G401 (cell line): Measurements from ENCODE around the gene IPO4. TPM values are rescaled to one million over a fixed set of nuclear protein-coding genes. Genes with fewer than 3 reads are reported as not detected.
"Not testable (repeated sequence)": the region's sequence is repeated elsewhere in the genome, so short reads cannot be mapped to it uniquely, and the experiment has no call there.

Source experiments
- DNase-seq: peaks from one replicate; pipeline ENCODE4 v3.0.0-alpha.2; 2015; ENCODE audit warnings: low spot score
- in situ Hi-C: cut with HindIII; loops from 2 replicates; pipeline ENCODE4 v1.10.0; 2016; ENCODE audit warnings: low sequenced_read_pairs, mixed read lengths
- total RNA-seq: library from RNA; depleted of rRNA; stranded (reverse); fragments of >200 nt; shearing (Covaris generic); gene quantifications from 2 replicates; pipeline ENCODE4 v1.2.3, GENCODE V29; 2014; rRNA removed

IPO4 gene
- total RNA-seq, result 79.5 and 80.4 TPM in 2 replicates

- in situ Hi-C loops, result no loop called here
These were observed at the start of gene IPO4 for GRCh38 chr14:24188251-24189058. Gene IPO4 (minus strand): TSS chr14:24188816. CDS start chr14:24188787, 29 bp downstream.

DNA sequence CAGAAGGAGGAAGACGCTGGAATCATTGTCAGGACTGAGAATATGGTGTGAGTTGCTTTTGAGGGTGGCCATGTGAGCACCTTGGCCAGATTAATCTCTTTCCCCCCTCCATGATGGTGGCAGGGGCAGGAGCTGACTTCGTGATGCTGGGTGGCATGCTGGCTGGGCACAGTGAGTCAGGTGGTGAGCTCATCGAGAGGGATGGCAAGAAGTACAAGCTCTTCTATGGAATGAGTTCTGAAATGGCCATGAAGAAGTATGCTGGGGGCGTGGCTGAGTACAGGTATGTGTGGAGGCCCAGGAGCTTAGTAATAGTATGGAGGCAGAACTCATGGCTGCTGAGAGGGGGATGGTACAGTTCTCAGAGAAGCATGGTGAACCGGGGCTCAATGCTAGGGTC lies 49.5 kb upstream of the IPO4 start:
- in situ Hi-C loops, result no loop called here
- DNase-seq, result no peak

More at GRCh38 chr14:24188251-24189058, at the start of gene IPO4:
- peak; percentile 95 for DNase-seq

DNA sequence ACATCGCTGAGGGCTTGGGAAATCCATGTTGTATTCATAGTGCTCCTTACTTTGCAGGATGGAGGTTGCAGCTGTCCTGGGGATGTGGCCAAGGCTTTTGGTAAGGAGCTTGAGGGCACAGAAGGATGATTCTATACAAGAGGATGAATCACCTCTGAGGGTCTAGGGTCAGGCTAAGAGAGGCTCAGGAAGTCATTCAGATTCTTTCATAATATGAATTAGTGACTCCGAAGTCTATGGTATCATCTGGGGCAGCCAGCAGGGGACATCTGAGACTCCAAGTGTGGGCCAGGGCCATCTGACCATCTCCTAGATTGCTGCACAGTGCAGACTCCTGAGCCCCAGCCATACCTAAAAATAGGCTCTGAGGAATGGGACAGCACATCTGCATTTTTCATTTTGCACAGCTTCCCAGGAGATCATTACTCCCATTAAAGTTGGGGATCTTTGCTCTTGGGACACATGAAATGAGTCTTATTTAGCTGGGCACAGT lies 48.9 kb upstream of the IPO4 start:
- in situ Hi-C loops, result no loop called here

DNA sequence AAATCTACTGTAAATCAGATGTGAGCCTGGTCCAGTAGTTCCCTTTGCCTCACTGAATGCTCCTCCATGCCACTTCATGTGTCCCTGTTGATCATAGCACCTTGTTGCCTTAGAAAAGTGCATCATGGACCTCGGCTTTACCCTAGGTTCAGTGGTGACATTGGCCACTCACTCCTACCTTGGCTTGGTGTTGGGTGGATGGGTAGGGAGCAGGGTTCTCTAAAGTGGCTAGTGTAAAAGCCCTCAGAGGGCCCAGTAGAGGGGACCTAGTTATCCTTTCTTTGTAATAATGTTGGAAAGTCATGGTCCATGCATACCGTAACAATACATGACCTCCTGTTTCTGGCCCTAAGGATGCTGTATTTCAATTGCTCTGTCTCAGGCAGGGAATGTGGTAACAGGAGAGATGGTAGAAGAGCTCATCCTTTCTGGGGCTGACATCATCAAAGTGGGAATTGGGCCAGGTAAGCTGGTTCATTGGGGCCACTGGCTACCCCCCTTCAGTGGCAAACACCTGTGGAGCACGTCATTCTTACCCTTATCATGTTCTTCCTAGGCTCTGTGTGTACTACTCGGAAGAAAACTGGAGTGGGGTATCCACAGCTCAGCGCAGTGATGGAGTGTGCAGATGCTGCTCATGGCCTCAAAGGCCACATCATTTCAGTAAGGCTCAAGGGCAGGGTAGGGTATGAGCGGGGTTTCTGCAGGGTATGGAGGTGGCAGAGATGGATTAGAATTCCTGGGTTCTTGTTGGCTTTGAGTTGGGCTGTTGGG lies 48.3 kb upstream of the IPO4 start:
- in situ Hi-C loops, result no loop called here
- no peak for DNase-seq

More for the DNA sequence above, 48.9 kb upstream of the IPO4 start:
- DNase-seq, result no peak

GRCh38 chr14:24235804-24236688 lies 47.4 kb upstream of the IPO4 start:
- in situ Hi-C loops, result no loop called here
- no peak for DNase-seq

GRCh38 chr14:24234095-24235005 lies 45.7 kb upstream of the IPO4 start:
- no peak for DNase-seq
- in situ Hi-C loops, result no loop called here

- in situ Hi-C loops, result no loop called here
- no peak for DNase-seq
These were observed 44.9 kb upstream of the IPO4 start for GRCh38 chr14:24233538-24233866.

DNA sequence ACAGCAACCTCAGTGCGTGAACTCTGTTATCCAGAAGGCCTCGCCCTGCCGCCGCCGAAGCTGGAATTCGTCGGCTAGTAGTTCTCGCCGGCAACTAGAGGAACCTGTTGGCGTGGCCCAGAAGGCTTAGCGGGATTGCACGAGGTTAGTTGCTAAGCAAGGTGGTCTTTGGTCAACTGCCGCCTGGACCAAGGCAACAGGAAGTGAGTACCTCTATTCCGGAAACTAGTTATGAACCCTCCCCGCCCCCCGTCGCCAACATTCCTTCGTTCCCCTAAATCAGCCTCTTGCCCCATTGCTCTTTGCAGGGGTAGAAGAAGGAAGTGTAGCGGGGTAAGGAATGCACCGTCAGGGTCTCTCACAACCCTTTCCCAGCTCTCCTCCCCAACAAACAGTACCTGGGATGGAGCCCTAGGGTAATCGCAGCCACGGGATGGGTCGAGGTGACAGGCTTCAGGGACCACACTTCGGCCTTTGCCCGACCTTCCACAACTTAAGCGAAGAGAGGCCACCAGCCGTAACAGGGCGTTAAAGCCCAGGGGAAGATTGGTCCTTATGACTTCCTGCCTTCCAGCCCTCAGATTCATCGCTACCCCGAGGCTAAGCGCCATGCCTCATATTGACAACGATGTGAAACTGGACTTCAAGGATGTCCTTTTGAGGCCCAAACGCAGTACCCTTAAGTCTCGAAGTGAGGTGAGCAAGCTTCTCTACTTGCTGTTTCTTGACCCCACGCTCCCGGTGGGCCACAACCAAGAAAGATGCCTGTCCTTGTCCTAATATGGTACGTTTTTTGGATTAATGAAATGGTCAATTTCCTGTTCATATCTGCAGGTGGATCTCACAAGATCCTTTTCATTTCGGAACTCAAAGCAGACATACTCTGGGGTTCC lies 44.3 kb upstream of the IPO4 start, which contains the start of gene GMPR2:
GMPR2 (plus strand) TSS at position 285 of the 893 bp plus-strand sequence; CDS start at position 610, 325 bp downstream.
- no peak for DNase-seq
- in situ Hi-C loops, result no loop called here

- in situ Hi-C loops, result no loop called here
These were observed 43.6 kb upstream of the IPO4 start, which contains the start of gene NEDD8 for GRCh38 chr14:24232121-24232644. Gene NEDD8 (minus strand): TSS chr14:24232367. CDS start chr14:24232267, 100 bp downstream.

DNA sequence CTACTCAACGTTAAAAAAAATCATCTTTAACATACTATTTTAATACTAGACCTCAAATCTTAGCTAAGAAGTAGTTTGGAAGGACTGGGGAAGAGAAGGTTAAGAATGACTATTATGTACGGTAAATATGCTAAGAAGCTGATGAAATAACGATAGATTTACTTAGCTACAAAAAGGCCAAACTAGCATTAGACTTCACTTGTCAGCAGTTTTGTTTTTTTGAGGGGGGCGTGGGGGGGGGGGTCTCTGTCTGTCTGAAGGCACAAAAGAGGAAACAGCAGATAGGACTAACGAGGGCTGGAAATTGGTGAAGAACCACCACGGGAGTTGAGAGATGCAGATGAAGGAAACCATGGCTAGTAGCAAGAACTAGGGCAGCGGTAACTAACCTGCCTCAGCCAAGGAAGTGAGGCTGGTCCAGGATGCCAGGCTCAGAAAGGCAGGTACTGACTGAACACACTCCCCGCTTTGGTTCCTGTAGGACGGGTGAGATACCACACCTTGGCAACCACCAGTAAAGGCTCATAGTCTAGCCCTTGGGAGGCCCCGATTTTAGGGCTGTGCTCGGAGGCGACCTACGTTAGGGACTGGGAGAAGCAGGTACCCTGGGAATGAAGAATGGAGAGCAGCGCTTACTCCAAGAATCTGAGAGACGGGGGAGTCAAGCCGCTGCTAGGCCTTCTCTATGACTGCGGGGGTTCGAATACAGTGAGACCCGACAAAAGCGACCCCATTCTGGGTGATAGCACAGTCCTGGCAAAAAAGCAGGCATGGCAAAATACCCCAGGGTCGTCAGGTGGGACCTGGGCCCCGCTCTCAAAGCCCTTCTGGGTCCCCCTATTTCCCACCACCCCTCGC lies 42.9 kb upstream of the IPO4 start:
- DNase-seq, result no peak
- in situ Hi-C loops, result no loop called here

More at GRCh38 chr14:24232121-24232644, 43.6 kb upstream of the IPO4 start, which contains the start of gene NEDD8:
- DNase-seq, result peak; percentile 97

- no peak for DNase-seq
These were observed 40.3 kb upstream of the IPO4 start for GRCh38 chr14:24228902-24229301.

DNA sequence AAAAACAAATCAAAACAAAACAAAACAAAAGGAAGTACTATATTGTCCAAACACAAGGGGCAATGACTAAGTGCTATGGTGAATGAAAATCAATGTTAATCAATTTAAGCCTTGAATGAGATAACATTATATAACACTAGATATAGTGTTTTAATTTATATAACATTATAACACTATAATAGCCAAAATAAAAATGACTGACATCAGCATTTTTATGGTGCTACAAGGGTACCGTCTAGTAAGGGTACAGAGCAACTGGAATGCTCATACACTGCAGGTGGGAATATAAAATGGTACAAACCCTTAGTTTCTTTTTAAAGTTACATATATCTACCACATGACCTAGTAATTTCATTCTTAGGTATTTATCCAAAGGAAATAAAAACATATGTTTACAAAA lies 37.9 kb upstream of the IPO4 start:
- no peak for DNase-seq
- in situ Hi-C loops, result no loop called here

More at GRCh38 chr14:24228902-24229301, 40.3 kb upstream of the IPO4 start:
- in situ Hi-C loops, result no loop called here

GRCh38 chr14:24224618-24225071 lies 36.0 kb upstream of the IPO4 start:
- in situ Hi-C loops, result no loop called here
- no peak for DNase-seq

- DNase-seq, in situ Hi-C loops: not testable (repeated sequence)
These were observed 34.4 kb upstream of the IPO4 start for GRCh38 chr14:24222987-24223386.

DNA sequence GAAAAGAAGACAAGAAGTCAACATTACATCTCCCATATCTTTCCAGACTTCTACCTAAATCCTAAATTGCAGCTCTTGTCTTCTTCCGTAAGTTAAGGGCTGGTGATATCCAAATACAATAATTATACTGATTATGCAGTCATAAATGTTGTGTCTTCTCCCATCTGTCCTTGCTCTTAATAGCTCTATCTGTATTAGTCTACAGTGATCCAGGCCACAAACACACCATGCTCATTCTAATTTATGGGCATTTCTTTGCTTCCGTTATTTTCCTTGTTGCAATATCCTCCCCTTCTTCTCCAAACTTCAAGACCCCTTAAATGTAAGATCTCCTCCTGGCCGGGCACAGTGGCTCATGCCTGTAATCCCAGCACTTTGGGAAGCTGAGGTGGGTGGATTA lies 30.9 kb upstream of the IPO4 start:
- in situ Hi-C loops, result no loop called here
- DNase-seq, result no peak

DNA sequence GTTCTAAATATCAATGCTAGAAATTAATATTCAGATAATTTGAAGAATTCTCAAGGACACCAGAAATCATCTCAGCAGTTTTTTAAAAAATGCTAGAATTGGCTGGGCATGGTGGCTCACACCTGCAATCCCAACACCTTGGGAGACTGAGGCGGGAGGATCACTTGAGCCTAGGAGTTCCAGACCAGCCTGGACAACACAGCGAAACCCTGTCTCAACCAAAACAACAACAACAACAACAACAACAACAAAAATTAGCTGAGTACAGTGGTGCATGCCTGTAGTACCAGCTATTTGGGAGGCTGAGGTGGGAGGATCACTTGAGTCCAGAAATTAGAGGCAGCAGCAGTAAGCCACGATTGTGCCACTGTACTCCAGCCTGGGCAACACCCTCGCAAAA lies 30.5 kb upstream of the IPO4 start:
- no peak for DNase-seq
- in situ Hi-C loops, result no loop called here
